Ishikawa (cell line): ENCODE results near the gene NR1D2.

Experiments used
- CEBPB ChIP-seq: IDR thresholded peaks from 2 replicates; pipeline ENCODE4 v1.6.1; 2012
- CREB1 ChIP-seq: IDR thresholded peaks from 2 replicates; pipeline ENCODE4 v1.6.1; 2012; ENCODE audit warnings: low read depth
- EGR1 ChIP-seq: IDR thresholded peaks from 2 replicates; pipeline ENCODE4 v1.6.1; 2012
- EP300 ChIP-seq: IDR thresholded peaks from 2 replicates; pipeline ENCODE4 v1.6.1; 2012; ENCODE audit warnings: borderline replicate concordance
- FOXM1 ChIP-seq: IDR thresholded peaks from 2 replicates; pipeline ENCODE4 v1.6.1; 2012; ENCODE audit warnings: low read depth, borderline replicate concordance
- MAX ChIP-seq: IDR thresholded peaks from 2 replicates; pipeline ENCODE4 v1.6.1; 2012
- NFIC ChIP-seq: IDR thresholded peaks from 2 replicates; pipeline ENCODE4 v1.6.1; 2012
- RAD21 ChIP-seq: IDR thresholded peaks from 2 replicates; pipeline ENCODE4 v1.6.1; 2012; ENCODE audit warnings: low read depth
- REST ChIP-seq: IDR thresholded peaks from 2 replicates; pipeline ENCODE4 v1.6.1; 2012; ENCODE audit warnings: low read depth, mild to moderate bottlenecking
- TAF1 ChIP-seq: IDR thresholded peaks from 2 replicates; pipeline ENCODE4 v1.6.1; 2012; ENCODE audit warnings: low read depth, mild to moderate bottlenecking
- TCF12 ChIP-seq: IDR thresholded peaks from 2 replicates; pipeline ENCODE4 v1.6.1; 2012; ENCODE audit warnings: low read depth
- TEAD4 ChIP-seq: IDR thresholded peaks from 2 replicates; pipeline ENCODE4 v1.6.1; 2012
- USF1 ChIP-seq: IDR thresholded peaks from 2 replicates; pipeline ENCODE4 v1.6.1; 2012
- YY1 ChIP-seq: IDR thresholded peaks from 2 replicates; pipeline ENCODE4 v1.6.1; 2012; ENCODE audit warnings: low read depth
- ZBTB7A ChIP-seq: IDR thresholded peaks from 2 replicates; pipeline ENCODE4 v1.6.1; 2012; ENCODE audit warnings: low read depth

The NR1D2 gene

GRCh38 chr3:23941440-23941839, 3.6 kb upstream of the NR1D2 start:
- TF ChIP-seq NFIC (no peak), EP300 (no peak), TCF12 (no peak), FOXM1 (no peak), MAX (no peak), REST (no peak), TAF1 (no peak), YY1 (no peak)

- TF ChIP-seq YY1 (no peak), ZBTB7A (no peak), MAX (no peak), REST (no peak), TEAD4 (no peak), EP300 (no peak), EGR1 (no peak), CEBPB (no peak), TAF1 (no peak), CREB1 (no peak), FOXM1 (no peak), USF1 (no peak), RAD21 (no peak), TCF12 (no peak), NFIC (no peak)
These were observed 2.5 kb upstream of the NR1D2 start for GRCh38 chr3:23942546-23942945.

GRCh38 chr3:23944007-23944783, 891 bp upstream of the NR1D2 start:
- no peak for TF ChIP-seq EP300
- no peak for TF ChIP-seq USF1
- TF ChIP-seq YY1: no peak
- no peak for TF ChIP-seq ZBTB7A
- TF ChIP-seq EGR1: no peak
- no peak for TF ChIP-seq TAF1
- no peak for TF ChIP-seq REST
- TF ChIP-seq MAX: no peak
- TF ChIP-seq TEAD4: no peak

GRCh38 chr3:23945663-23945912, 502 bp downstream of the NR1D2 start:
- TF ChIP-seq CREB1 (0 out of 2 replicates have a peak, but pooled peaks have one; percentile 74), NFIC (no peak), MAX (peak; percentile 94), ZBTB7A (peak; percentile 3; the same call in 1 of the 2 replicates)
